ENCODE measurements around the gene SIAH1.
"Not testable (repeated sequence)": the region's sequence is repeated elsewhere in the genome, so short reads cannot be mapped to it uniquely, and the experiment has no call there.

The SIAH1 gene

GRCh38 chr16:48408688-48409087 lies 23.5 kb upstream of the SIAH1 start:
- H3K4me3 ChIP-seq, result no peak overlapping the region
- DNase-seq (ENCODE audit: low spot score), result no peak
- TF ChIP-seq CTCF (IDR thresholded peaks at IDR 0.05), result no peak
- no peak overlapping the region for H3K27ac ChIP-seq

- H3K4me3 ChIP-seq, result no peak overlapping the region
- DNase-seq (ENCODE audit: low spot score), result no peak
- TF ChIP-seq CTCF (IDR thresholded peaks at IDR 0.05), result no peak
- no peak overlapping the region for H3K27ac ChIP-seq
Measured at GRCh38 chr16:48405907-48406306, 20.7 kb upstream of the SIAH1 start.

GRCh38 chr16:48405153-48405552 lies 19.9 kb upstream of the SIAH1 start:
- DNase-seq (ENCODE audit: low spot score), result no peak
- no peak for TF ChIP-seq CTCF (IDR thresholded peaks at IDR 0.05)
- no peak overlapping the region for H3K4me3 ChIP-seq
- H3K27ac ChIP-seq, result no peak overlapping the region

GRCh38 chr16:48402547-48402946 lies 17.3 kb upstream of the SIAH1 start:
- DNase-seq (ENCODE audit: low spot score); H3K27ac ChIP-seq: not testable (repeated sequence)

GRCh38 chr16:48395375-48395774 lies 10.2 kb upstream of the SIAH1 start:
- no peak overlapping the region for H3K4me3 ChIP-seq
- TF ChIP-seq CTCF (IDR thresholded peaks at IDR 0.05), result no peak
- no peak overlapping the region for H3K27ac ChIP-seq
- no peak for DNase-seq (ENCODE audit: low spot score)

More at GRCh38 chr16:48402547-48402946, 17.3 kb upstream of the SIAH1 start:
- H3K4me3 ChIP-seq, result not testable (repeated sequence)

GRCh38 chr16:48394355-48394703 lies 9.1 kb upstream of the SIAH1 start:
- H3K4me3 ChIP-seq, result no peak overlapping the region
- DNase-seq (ENCODE audit: low spot score), result no peak
- peak overlapping the region in 1 of 2 donors; percentile 52 for H3K27ac ChIP-seq
- no peak for TF ChIP-seq CTCF (IDR thresholded peaks at IDR 0.05)

GRCh38 chr16:48393485-48394354 lies 8.5 kb upstream of the SIAH1 start:
- Histone ChIP-seq H3K4me3 (no peak overlapping the region), H3K27ac (peak overlapping the region in 1 of 2 donors; percentile 52)
- TF ChIP-seq CTCF (IDR thresholded peaks at IDR 0.05), result no peak
- no peak for DNase-seq (ENCODE audit: low spot score)

Measured in coronary artery (tissue), 2 donors.